Type B pancreatic cell (in vitro differentiated cells): ENCODE data around the gene ELMO2. TPM values are rescaled to one million over a fixed set of nuclear protein-coding genes. Genes with fewer than 3 reads are reported as not detected.

Source experiments
- DNase-seq: peaks from one replicate; pipeline ENCODE4 v3.0.0; 2021; ENCODE audit warnings: mixed read lengths; ENCODE audit not compliant: unreplicated experiment; ENCODE audit errors: extremely low spot score
- H3K27ac Mint-ChIP-seq: 2 replicates; pipeline ENCODE4 v1.8.0; 2021; ENCODE audit warnings: mild to moderate bottlenecking, mixed read lengths
- H3K27me3 Mint-ChIP-seq: 2 replicates; pipeline ENCODE4 v1.8.0; 2021; ENCODE audit warnings: mixed read lengths
- H3K36me3 Mint-ChIP-seq: 2 replicates; pipeline ENCODE4 v1.8.0; 2021; ENCODE audit warnings: mixed read lengths
- H3K4me1 Mint-ChIP-seq: one replicate; pipeline ENCODE4 v1.8.0; 2021; ENCODE audit warnings: mixed read lengths; ENCODE audit not compliant: unreplicated experiment
- H3K4me3 Mint-ChIP-seq: 2 replicates; pipeline ENCODE4 v1.8.0; 2021; ENCODE audit warnings: mild to moderate bottlenecking, mixed read lengths
- H3K9me3 Mint-ChIP-seq: 2 replicates; pipeline ENCODE4 v1.8.0; 2021; ENCODE audit warnings: mixed read lengths
- CTCF ChIP-seq: fragments of 200-600 bp; sonication (generic); conservative IDR thresholded peaks from 2 replicates; pipeline ENCODE4 v1.5.0; 2021; ENCODE audit warnings: antibody characterized with exemption, mild to moderate bottlenecking
- total RNA-seq: library from RNA; stranded (reverse); gene quantifications from 2 replicates; pipeline ENCODE4 v1.2.1, GENCODE V29; 2021; ENCODE audit warnings: low replicate concordance

ELMO2 gene
- total RNA-seq, 1 donor from 2014 or later = 49.1 TPM

DNA sequence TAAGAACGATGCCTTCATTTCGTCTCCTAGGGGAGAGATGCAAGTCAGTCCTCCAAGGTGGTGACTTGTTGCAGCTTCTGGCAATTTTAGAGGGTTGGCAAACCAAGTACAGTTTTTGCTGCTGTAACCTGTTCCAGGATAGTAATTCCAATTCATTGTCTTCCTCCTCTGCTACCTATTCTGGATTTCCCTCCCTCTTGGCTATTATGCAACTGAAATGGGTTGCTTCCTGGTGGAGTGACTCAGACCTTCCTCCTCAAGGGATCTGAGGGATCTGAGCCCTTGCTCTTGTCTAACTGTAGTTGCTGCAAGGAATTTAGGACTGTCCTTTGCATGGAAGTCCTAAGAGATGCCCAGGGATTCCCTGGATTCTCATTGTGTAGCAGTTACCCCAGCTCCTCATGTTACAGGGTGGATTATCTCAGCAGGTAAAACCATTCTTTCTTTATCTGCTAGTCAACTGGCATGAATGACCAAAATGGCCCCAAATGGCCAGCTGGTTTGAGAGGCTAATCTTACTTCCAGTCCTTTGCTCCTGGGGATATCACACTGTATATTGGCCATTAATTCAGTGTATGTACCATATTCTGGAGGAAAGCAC, 17.6 kb upstream of the ELMO2 start:
- H3K27me3 Mint-ChIP-seq = peaks cover 17% of the 10 kb centered on the region
- TF ChIP-seq CTCF = no peak
- H3K36me3 Mint-ChIP-seq = no peaks in the 10 kb centered on the region
- no peaks in the 10 kb centered on the region for H3K9me3 Mint-ChIP-seq
- DNase-seq = no peak
- H3K4me3 Mint-ChIP-seq = no peak overlapping the region
- no peaks in the 10 kb centered on the region for H3K4me1 Mint-ChIP-seq
- H3K27ac Mint-ChIP-seq = no peak overlapping the region

DNA sequence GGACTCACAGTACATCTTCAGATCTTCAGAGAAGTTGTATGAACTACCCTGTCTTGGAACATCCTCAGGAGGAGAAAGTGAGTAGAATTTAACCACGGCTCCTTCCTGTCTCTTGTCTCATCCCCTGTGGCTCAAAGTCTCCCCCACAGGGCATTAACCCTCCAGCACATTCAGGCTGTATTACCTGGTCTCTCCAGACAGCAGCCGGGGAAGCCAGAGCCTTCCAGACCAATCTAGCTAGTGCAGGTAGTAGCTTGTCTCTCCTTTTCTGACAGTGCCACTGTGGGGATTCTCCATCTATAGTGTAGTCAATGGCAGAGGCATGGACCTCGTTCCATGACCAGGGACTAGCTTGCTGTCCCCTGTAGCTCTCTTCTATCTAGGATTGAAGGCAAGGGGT, 16.9 kb upstream of the ELMO2 start:
- H3K9me3 Mint-ChIP-seq = no peaks in the 10 kb centered on the region
- no peaks in the 10 kb centered on the region for H3K36me3 Mint-ChIP-seq
- no peak overlapping the region for H3K27ac Mint-ChIP-seq
- H3K4me3 Mint-ChIP-seq = no peak overlapping the region
- no peak for DNase-seq
- peaks cover 17% of the 10 kb centered on the region for H3K27me3 Mint-ChIP-seq
- no peaks in the 10 kb centered on the region for H3K4me1 Mint-ChIP-seq
- TF ChIP-seq CTCF = no peak

DNA sequence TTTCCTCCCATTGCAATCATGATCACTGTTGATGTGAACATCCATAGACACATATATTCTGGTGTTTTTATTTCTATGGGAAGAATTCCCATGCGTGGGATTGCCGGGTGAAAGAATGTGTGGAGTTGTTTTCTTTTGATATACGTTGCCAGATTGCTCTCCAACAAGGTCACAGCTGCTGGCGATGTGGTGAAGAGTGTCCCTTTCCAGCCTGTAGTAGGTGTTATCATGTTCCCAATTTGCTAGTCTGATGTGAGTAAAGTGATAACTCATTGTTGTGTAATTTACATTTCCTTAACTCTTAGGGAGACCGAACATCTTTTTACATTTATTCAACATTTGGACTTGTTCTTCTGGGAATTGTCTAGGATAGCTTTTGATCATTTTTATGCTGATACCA, 14.5 kb upstream of the ELMO2 start:
- TF ChIP-seq CTCF = no peak
- no peaks in the 10 kb centered on the region for H3K4me1 Mint-ChIP-seq
- no peaks in the 10 kb centered on the region for H3K36me3 Mint-ChIP-seq
- H3K27me3 Mint-ChIP-seq = peaks cover 13% of the 10 kb centered on the region
- DNase-seq = no peak
- H3K9me3 Mint-ChIP-seq = no peaks in the 10 kb centered on the region
- no peak overlapping the region for H3K27ac Mint-ChIP-seq
- H3K4me3 Mint-ChIP-seq = no peak overlapping the region

DNA sequence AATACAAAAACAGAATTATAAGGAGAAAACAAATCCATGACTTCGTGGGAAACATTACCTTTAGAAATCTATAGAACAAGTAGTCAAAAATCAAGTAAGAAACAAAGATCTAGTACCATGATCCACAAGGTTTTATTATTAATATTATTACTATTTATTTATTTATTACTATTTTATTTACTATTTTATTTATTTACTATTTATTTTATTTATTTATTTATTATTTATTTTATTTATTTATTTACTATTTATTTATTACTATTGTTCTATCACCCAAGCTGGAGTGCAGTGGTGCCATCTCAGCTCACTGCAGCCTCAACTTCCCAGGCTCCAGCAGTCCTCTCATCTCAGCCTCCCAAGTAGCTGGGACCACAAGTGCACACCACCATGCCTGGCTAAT, 13.5 kb upstream of the ELMO2 start:
- Mint-ChIP-seq H3K36me3 (no peaks in the 10 kb centered on the region), H3K27me3 (peaks cover 13% of the 10 kb centered on the region), H3K4me1 (no peaks in the 10 kb centered on the region), H3K4me3 (no peak overlapping the region), H3K9me3 (no peaks in the 10 kb centered on the region), H3K27ac (no peak overlapping the region)
- TF ChIP-seq CTCF = no peak
- DNase-seq = no peak

DNA sequence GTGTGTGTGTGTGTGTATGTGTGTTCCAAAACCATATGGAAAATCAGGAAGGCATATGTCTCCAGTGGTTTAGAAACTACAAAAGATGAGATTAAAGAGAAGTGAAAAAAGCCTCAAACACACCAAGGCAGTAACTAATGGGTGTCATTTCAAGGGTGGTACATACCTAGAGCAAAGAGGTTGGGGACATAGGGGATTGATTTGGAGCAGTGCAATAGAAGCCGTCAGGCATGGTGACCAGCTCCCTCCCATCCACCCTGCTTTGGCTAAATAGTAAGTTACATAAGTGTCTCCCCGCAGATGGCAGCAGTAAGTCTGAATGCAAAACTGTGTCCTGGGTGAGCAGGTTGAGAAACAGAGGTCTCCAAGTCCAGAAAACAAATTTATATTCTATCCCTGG, 10.4 kb upstream of the ELMO2 start:
- no peaks in the 10 kb centered on the region for H3K36me3 Mint-ChIP-seq
- DNase-seq = no peak
- no peaks in the 10 kb centered on the region for H3K9me3 Mint-ChIP-seq
- H3K4me1 Mint-ChIP-seq = no peaks in the 10 kb centered on the region
- peaks cover 14% of the 10 kb centered on the region for H3K27me3 Mint-ChIP-seq
- H3K27ac Mint-ChIP-seq = no peak overlapping the region
- H3K4me3 Mint-ChIP-seq = no peak overlapping the region
- no peak for TF ChIP-seq CTCF

- no peak overlapping the region for H3K27ac Mint-ChIP-seq
- no peak for DNase-seq
- TF ChIP-seq CTCF = no peak
- H3K4me3 Mint-ChIP-seq = no peak overlapping the region
- H3K9me3 Mint-ChIP-seq = no peaks in the 10 kb centered on the region
- H3K27me3 Mint-ChIP-seq = peaks cover 14% of the 10 kb centered on the region
- no peaks in the 10 kb centered on the region for H3K4me1 Mint-ChIP-seq
- H3K36me3 Mint-ChIP-seq = no peaks in the 10 kb centered on the region
Measured at GRCh38 chr20:46416421-46416820, 10.0 kb upstream of the ELMO2 start.
